Activated CD8-positive, alpha-beta T cell treated with anti-CD3 and anti-CD28 coated beads for 36 hours (primary cell): ENCODE measurements around the gene IQCM. TPM values are rescaled to one million over a fixed set of nuclear protein-coding genes. Genes with fewer than 3 reads are reported as not detected.

Experiments
- ATAC-seq: fragments of 200-7000 bp; cut with Tn5 transposase; one replicate; pipeline ENCODE4 v1.10.0; 2021; ENCODE audit warnings: mild to moderate bottlenecking, moderate library complexity
- CTCF ChIA-PET: fragments of 350-600 bp; sonication (Branson Sonifier 250); formaldehyde crosslinking; loops from one replicate; lab custom pipeline; 2021; ENCODE audit warnings: antibody characterized with exemption; lab: Charles Lee
- POLR2A ChIA-PET: fragments of 350-600 bp; sonication (Branson Sonifier 250); formaldehyde crosslinking; loops from one replicate; lab custom pipeline; 2021; ENCODE audit warnings: antibody characterized with exemption; lab: Charles Lee
- DNase-seq: peaks from one replicate; pipeline ENCODE4 v3.0.0-alpha.2; 2020
- H3K27ac Mint-ChIP-seq: one replicate; pipeline ENCODE4 v1.8.0; 2021; ENCODE audit warnings: mild to moderate bottlenecking, mixed read lengths
- H3K27me3 Mint-ChIP-seq: one replicate; pipeline ENCODE4 v1.8.0; 2021; ENCODE audit warnings: mixed read lengths
- H3K36me3 Mint-ChIP-seq: one replicate; pipeline ENCODE4 v1.8.0; 2021; ENCODE audit warnings: low read depth, mixed read lengths
- H3K4me1 Mint-ChIP-seq: one replicate; pipeline ENCODE4 v1.8.0; 2021; ENCODE audit warnings: low read depth, mixed read lengths
- H3K4me3 Mint-ChIP-seq: one replicate; pipeline ENCODE4 v1.8.0; 2021; ENCODE audit warnings: mild to moderate bottlenecking, moderate library complexity, mixed read lengths
- H3K9me3 Mint-ChIP-seq: one replicate; pipeline ENCODE4 v1.8.0; 2021; ENCODE audit warnings: mixed read lengths
- CTCF ChIP-seq: fragments of 200-600 bp; IDR thresholded peaks from one replicate; pipeline ENCODE4 v1.8.0; 2022; ENCODE audit warnings: antibody characterized with exemption, mild to moderate bottlenecking
- intact Hi-C: fragments of 100-400 bp; cut with micrococcal nuclease; formaldehyde crosslinking; loops from one replicate; pipeline ENCODE4 v1.10.0; 2022
- total RNA-seq, 2 experiments: library from RNA; stranded (reverse); gene quantifications; one replicate each; pipeline ENCODE4 v1.2.3, GENCODE V29; 2021

IQCM gene
- total RNA-seq, 2 experiments from 2014 or later = not detected

GRCh38 chr4:149311076-149311475, 504.6 kb downstream of the IQCM start:
- ATAC-seq = no peak
- Mint-ChIP-seq H3K9me3 (peaks cover 2% of the 10 kb centered on the region), H3K36me3 (no peaks in the 10 kb centered on the region), H3K27me3 (no peaks in the 10 kb centered on the region), H3K27ac (no peak overlapping the region), H3K4me3 (no peak overlapping the region), H3K4me1 (no peaks in the 10 kb centered on the region)
- ChIA-PET CTCF (no interaction called here), POLR2A (no interaction called here)
- no peak for TF ChIP-seq CTCF
- intact Hi-C loops = no loop called here
- DNase-seq = no peak

- Mint-ChIP-seq H3K4me3 (no peak overlapping the region), H3K4me1 (no peaks in the 10 kb centered on the region), H3K27ac (no peak overlapping the region), H3K9me3 (no peaks in the 10 kb centered on the region), H3K27me3 (no peaks in the 10 kb centered on the region), H3K36me3 (no peaks in the 10 kb centered on the region)
- intact Hi-C loops = no loop called here
- DNase-seq (no peak), ATAC-seq (no peak)
- CTCF ChIA-PET = no interaction called here
- TF ChIP-seq CTCF = no peak
- POLR2A ChIA-PET = no interaction called here
Measured at GRCh38 chr4:149306537-149306936, 509.1 kb downstream of the IQCM start.
